AG09319 (cell line): ENCODE results near the gene HEPN1.
"Not testable (repeated sequence)": the region's sequence is repeated elsewhere in the genome, so short reads cannot be mapped to it uniquely, and the experiment has no call there.

Experiments
- DNase-seq: peaks from one replicate; pipeline ENCODE4 v3.0.0-alpha.2; 2010; ENCODE audit warnings: low read depth; ENCODE audit errors: extremely low read depth
- CTCF ChIP-seq: IDR thresholded peaks from 2 replicates; pipeline ENCODE4 v1.5.1; 2011; ENCODE audit warnings: low read depth, mild to moderate bottlenecking, inconsistent platforms, low read length, moderate library complexity

The HEPN1 gene

DNA sequence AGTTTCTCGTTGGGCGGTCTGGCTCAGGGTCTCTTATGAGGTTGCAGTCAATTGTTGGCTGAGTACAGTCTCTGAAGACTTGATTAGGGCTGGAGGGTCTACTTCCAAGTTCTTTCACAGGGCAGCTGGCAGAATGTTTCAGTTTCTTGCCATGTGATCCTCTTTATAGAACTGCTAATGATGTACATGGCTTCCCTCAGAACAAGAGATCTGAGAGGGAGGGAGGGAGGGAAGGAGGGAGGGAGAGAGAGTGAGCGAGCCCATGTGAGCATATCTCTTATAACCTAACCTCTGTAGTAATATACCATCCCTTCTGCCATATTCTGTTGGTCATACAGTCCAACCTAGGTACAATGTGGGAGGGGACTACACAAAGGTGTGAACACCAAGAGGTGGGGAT, 32.3 kb downstream of the HEPN1 start:
- no peak for TF ChIP-seq CTCF
- no peak for DNase-seq

DNA sequence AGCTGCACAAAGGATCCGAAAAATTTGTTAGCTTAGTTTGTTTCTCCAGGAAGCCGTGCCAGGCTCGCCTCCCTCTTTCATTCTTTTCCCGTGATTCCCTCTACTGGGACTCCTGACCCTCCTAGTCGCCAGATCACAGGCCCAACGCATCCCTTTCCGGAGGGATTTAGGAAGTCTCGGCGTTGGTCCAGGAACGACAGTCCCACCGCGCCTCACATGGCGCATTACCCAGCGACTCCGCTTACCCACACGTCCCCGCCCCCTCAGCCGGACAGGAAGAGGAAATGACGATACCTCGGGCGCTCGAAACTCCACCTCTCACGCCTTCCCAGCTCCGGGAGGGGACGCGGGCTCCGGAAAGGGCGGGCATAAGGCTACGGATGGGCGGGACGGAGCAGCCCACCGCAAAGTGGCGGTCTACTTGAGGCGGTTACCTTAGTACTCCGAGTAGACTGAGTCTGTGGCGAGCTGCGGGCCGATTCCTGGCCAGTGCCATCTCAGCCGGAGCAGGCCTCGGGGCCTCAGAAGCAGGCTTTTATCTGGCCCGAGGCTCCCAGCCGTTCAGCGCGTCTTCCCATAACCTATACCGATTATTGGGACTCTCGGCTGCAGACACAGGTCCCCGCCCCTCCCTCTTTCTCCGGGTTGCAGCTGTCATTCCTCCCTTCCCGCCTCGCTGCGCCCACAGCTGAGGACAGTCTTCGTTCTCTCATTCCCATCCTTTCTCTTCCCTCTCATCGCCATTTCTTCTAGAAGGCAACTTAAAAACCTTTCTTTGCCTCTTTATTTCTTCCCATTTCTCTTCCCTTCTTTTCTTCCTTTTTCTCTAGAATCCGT, 34.9 kb downstream of the HEPN1 start, which contains the start of gene CCDC15:
Gene CCDC15, plus strand, starts transcription at position 450 of the 837 bp plus-strand sequence. CDS start 531 bp downstream, outside the sequence.
- TF ChIP-seq CTCF, result no peak
- DNase-seq, result peak; percentile 91

- DNase-seq, result no peak
- no peak for TF ChIP-seq CTCF
Measured at GRCh38 chr11:124954590-124954955, 35.5 kb downstream of the HEPN1 start.

- no peak for DNase-seq
- TF ChIP-seq CTCF, result no peak
Measured at GRCh38 chr11:124955035-124955434, 36.0 kb downstream of the HEPN1 start.

GRCh38 chr11:124961972-124962609, 43.0 kb downstream of the HEPN1 start:
- peak; percentile 49 for DNase-seq
- TF ChIP-seq CTCF, result peak; percentile 76

DNA sequence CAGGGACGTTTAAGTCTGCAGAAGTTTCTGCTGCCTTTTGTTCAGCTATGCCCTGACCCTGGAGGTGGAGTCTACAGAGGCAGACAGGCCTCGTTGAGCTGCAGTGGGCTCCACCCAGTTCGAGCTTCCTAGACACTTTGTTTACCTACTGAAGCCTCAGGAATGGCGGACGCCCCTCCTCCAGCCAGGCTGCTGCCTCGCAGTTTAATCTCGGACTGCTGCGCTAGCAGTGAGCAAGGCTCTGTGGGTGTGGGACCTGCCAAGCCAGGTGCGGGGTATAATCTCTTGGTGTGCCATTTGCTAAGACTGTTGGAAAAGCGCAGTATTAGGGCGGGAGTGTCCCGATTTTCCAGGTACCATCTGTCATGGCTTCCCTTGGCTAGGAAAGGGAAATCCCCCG, 49.1 kb downstream of the HEPN1 start:
- not testable (repeated sequence) for DNase-seq
